ENCODE results near the gene TMEM165. TPM values are rescaled to one million over a fixed set of nuclear protein-coding genes. Genes with fewer than 3 reads are reported as not detected.

TMEM165 gene
- total and polyA plus RNA-seq, 9 of the 15 experiments (the other 6 are each of a cell fraction or from before 2014, with no cell fraction given): 21.3 to 145 (median 96.8) TPM

- TF ChIP-seq, protein P1, sequence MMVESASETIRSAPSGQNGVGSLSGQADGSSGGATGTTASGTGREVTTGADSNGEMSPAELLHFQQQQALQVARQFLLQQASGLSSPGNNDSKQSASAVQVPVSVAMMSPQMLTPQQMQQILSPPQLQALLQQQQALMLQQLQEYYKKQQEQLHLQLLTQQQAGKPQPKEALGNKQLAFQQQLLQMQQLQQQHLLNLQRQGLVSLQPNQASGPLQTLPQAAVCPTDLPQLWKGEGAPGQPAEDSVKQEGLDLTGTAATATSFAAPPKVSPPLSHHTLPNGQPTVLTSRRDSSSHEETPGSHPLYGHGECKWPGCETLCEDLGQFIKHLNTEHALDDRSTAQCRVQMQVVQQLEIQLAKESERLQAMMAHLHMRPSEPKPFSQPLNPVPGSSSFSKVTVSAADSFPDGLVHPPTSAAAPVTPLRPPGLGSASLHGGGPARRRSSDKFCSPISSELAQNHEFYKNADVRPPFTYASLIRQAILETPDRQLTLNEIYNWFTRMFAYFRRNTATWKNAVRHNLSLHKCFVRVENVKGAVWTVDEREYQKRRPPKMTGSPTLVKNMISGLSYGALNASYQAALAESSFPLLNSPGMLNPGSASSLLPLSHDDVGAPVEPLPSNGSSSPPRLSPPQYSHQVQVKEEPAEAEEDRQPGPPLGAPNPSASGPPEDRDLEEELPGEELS (CRISPR knock-in tag; IDR thresholded peaks at IDR 0.05; ENCODE audit: borderline replicate concordance): peak; percentile 86; the same call in 1 of the 2 replicates
- TF ChIP-seq ZKSCAN3 (CRISPR knock-in tag; IDR thresholded peaks at IDR 0.05) (no peak), EZH2 (IDR thresholded peaks at IDR 0.05; ENCODE audit: borderline replicate concordance, low read depth, low read length) (no peak), HDGF (IDR thresholded peaks at IDR 0.05) (no peak), PKNOX1 (IDR thresholded peaks at IDR 0.05) (no peak; the same call in 1 of the 2 replicates), ZNF263 (CRISPR knock-in tag; IDR thresholded peaks at IDR 0.05; ENCODE audit: borderline replicate concordance) (no peak), THRAP3 (IDR thresholded peaks at IDR 0.05; ENCODE audit: borderline replicate concordance) (no peak), SIX5 (IDR thresholded peaks at IDR 0.05; ENCODE audit: borderline replicate concordance in 1 of 2, insufficient read depth in 1 of 2, low read depth in 1 of 2, low read length in 2 of 2) (no peak), ZNF274 (IDR thresholded peaks at IDR 0.05; ENCODE audit: borderline replicate concordance, low read depth, low read length) (no peak), E2F1 (CRISPR knock-in tag; IDR thresholded peaks at IDR 0.05) (peak; percentile 85; the same call in 1 of the 2 replicates), RNF219 (CRISPR knock-in tag; IDR thresholded peaks at IDR 0.05) (no peak), TAF1 (IDR thresholded peaks at IDR 0.05; ENCODE audit: control insufficient read depth, extremely low read depth, insufficient read depth, low read length, severe bottlenecking) (peak; percentile 83)
- TF ChIP-seq, protein P2, sequence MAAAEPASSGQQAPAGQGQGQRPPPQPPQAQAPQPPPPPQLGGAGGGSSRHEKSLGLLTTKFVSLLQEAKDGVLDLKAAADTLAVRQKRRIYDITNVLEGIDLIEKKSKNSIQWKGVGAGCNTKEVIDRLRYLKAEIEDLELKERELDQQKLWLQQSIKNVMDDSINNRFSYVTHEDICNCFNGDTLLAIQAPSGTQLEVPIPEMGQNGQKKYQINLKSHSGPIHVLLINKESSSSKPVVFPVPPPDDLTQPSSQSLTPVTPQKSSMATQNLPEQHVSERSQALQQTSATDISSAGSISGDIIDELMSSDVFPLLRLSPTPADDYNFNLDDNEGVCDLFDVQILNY (CRISPR knock-in tag; IDR thresholded peaks at IDR 0.05): peak; percentile 87; the same call in 1 of the 2 replicates
- TF ChIP-seq, protein P3, sequence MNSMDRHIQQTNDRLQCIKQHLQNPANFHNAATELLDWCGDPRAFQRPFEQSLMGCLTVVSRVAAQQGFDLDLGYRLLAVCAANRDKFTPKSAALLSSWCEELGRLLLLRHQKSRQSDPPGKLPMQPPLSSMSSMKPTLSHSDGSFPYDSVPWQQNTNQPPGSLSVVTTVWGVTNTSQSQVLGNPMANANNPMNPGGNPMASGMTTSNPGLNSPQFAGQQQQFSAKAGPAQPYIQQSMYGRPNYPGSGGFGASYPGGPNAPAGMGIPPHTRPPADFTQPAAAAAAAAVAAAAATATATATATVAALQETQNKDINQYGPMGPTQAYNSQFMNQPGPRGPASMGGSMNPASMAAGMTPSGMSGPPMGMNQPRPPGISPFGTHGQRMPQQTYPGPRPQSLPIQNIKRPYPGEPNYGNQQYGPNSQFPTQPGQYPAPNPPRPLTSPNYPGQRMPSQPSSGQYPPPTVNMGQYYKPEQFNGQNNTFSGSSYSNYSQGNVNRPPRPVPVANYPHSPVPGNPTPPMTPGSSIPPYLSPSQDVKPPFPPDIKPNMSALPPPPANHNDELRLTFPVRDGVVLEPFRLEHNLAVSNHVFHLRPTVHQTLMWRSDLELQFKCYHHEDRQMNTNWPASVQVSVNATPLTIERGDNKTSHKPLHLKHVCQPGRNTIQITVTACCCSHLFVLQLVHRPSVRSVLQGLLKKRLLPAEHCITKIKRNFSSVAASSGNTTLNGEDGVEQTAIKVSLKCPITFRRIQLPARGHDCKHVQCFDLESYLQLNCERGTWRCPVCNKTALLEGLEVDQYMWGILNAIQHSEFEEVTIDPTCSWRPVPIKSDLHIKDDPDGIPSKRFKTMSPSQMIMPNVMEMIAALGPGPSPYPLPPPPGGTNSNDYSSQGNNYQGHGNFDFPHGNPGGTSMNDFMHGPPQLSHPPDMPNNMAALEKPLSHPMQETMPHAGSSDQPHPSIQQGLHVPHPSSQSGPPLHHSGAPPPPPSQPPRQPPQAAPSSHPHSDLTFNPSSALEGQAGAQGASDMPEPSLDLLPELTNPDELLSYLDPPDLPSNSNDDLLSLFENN (IDR thresholded peaks at IDR 0.05; ENCODE audit: low read depth in 2 of 2, low read length in 2 of 2): 0 out of 4 replicates have a peak, but pooled peaks of 1 of the 2 experiments have one; percentile 4
Measured at GRCh38 chr4:55345980-55346850, 49.5 kb upstream of the TMEM165 start, which contains the start of gene SRD5A3 (continued).
